ENCODE results near the gene BEND3.
A peak's percentile ranks its signal among the peaks of the same experiment; 100 is the strongest.
"Not testable (repeated sequence)": the region's sequence is repeated elsewhere in the genome, so short reads cannot be mapped to it uniquely, and the experiment has no call there.

The BEND3 gene

DNA sequence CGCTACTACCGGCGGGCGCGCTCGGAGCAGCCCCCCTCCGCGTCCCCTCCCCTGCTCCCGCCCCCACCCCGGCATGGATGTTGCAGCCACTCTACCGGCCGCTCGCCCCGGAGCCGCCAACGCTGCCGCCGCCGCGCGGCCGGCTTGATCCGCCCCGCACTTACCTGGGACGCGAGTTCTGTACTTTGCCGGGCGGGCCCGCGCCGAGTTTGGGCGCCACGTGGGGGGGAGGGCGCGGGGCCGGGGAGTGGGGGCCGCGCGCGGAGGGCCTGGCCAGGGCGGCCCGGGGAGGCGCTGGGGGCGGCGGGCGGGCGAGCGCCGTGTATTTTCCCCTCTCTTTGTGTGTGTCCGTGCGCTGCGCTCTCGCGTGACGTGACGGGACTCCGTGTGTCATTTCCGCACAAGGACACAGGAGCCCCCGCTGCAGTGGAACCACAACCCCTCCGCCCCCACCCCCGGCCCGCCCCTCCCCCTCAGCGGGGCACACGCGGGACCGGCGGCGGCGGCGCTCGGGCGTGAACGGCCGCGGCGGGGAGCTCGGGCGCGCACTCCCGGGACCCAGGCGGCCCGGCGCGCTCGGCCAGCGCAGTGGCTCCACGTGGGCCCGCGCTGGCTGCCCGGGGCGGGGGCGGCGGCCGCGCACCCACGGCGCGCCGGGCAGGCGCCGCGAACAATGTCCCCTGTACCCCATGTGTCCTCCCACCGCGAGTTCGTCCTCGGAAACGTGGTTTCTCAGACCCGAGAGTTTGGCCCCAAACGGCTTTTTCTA lies at the start of gene BEND3:
TSS of gene BEND3 (minus strand) at position 590 of the 769 bp plus-strand sequence. CDS start 16,230 bp downstream, outside the sequence.
- peak; percentile 67 for DNase-seq

DNA sequence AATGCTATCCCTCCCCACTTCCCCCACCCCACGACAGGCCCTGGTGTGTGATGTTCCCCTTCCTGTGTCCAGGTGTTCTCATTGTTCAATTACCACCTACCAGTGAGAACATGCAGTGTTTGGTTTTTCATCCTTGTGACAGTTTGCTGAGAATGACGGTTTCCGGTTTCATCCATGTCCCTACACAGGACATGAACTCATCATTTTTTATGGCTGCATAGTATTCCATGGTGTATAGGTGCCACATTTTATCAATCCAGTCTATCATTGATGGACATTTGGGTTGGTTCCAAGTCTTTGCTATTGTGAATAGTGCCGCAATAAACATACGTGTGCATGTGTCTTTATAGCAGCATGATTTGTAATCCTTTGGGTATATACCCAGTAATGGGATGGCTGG lies 49.0 kb upstream of the BEND3 start:
- not testable (repeated sequence) for DNase-seq

DNA sequence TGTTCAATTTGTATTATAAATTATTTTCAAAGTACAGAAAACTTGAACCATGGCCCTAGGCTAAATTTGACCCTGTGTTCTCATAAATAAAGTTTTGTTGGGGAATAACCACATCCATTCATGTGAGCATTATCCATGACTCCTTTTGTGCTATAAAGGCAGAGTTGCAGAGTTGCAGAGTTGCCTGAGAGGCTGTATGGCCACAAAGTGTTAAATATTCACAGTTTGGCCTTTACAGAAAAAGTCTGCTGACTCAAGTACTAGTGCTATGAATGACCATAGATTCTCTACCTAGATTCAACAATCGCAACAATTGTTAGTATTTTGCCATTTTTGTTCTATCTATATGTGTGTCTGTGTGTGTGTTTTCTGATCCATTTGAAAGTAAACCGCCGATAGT lies 46.2 kb upstream of the BEND3 start:
- no peak for DNase-seq

DNA sequence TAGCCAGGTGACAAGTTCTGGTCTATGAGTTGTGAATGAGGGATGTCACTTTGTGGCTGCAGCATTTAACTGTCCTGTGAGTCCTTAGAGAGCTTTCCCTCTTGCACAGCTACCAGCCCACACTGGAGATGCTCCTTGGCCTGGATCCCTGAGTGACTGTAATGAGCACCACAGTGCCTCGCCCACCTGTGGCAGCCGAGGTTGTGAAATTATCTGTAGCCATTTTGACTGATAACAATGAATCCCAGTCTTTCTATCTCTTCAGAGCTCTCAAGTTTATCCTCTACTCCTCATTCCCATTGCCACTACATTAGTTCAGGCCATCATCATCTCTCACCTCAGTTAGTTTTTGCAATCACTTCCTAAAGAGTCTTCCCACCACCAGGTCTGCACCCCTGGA lies 41.3 kb upstream of the BEND3 start:
- DNase-seq: no peak

DNA sequence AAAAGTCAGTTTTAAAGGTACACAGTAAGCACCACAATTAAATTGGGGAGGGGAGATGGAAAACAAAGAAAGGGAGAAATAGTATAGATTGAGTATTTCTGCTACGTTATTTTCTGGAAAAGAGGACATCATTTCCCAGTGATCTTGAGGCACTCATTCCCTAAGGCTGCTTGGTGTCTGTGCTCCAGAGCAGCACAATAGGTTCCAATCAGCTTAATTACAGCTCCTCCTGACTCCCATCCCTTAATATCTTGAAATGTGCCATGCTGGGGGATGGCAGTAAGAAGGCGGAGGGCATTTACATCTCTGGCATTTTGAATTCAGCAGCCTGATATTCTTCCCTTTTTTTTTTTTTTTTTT lies 39.5 kb upstream of the BEND3 start:
- no peak for DNase-seq

DNA sequence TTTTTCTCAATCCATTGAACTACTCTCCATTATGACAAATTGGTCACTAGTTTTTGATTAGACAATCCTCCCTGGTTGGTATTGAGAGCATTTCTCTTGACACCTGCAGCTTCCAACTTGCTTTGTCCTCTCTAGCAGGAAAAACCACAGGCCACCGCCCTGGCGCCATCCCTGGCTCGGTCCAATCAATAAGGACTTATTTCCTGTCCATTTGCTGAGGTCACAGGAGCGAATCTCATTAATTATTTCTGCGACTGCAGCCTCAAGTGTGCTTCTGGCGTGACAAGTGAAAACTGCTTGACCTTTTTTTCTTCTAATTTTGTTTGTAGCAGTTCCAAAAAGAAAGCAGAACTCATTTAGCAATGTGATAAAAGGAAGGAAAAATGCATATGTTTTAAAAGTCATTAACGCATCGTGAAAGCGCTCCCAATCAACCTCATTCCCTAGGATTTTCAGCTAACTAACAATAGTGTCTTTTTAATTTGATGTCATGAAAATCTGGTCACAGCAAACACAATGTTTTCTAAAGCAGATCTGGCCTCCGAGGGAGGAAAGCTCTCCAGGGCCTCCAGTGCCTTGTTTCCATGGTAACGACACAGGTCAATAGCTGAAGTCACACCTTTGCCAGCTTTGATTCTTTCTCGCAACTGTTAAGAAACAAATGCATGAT lies 39.0 kb upstream of the BEND3 start:
- no peak for DNase-seq

DNA sequence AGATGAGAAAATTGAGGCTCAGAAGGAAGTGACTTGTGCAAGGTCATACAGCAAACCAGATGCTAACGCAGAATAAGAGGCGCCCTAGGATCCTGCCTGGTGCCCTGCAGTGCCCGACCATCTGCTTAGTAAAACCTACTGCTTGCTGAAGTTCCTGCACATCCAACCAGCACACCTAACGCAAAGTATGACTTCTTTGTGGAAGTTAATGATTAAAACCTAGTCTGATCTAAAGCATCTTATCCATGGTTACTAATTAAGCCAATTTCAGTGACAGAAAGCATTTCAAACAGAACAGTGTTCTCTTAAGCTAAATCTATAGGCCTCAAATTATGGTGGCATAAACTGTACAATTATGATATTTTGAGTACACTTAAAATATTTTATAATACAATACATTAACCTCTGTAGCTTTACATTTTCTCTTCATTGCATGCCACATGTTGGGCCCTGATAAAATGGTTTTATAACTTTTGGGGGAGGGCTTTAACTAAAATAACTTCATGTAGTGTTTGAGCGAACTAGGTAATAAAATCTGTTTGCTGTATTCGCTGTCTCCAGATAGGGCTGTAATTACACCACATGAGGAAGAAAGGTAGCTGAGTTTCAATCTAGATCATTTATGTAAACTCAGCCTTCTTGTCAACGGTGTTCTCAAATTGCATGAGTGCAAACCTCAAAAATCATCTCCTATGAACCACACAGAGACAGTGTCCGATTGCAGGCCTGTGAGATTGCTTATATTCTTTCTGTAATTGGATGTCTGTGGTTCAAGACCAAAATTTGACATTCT lies 37.5 kb upstream of the BEND3 start:
- no peak for DNase-seq

DNA sequence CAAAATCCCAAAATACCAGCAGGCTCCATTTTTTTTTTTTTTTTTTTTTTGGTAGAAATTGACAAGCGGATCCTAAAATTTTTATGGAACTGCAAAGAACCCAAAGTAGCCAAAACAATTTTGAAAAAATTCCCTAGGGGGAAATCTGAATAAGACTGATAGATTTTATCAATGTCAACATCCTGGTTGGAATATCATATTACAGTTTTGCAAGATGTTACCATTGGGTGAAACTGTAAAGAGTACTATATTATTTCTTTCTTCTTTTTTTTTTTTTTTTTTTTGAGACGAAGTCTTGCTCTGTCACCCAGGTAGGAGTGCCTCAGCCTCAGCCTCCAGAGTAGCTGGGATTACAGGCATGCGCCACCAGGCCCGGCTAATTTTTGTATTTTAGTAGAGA lies 29.4 kb upstream of the BEND3 start:
- DNase-seq: no peak

DNA sequence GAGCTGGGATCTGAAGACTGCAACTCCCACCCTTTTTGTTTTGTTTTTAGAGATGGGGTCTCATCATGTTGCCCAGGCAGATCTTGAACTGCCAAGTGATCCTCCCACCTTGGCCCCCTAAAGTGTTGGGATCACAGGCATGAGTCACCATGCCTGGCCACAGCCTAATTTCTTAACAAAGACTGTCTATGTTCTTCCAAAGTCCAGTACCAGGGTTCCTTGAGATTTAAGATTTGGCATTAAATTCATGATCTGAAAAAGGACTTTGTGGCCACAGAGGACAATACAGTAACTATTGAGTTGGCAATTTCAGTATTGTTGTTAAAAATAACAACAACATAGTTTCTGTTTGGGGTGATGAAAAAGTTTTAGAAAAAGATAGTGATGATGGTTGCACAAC lies 28.7 kb upstream of the BEND3 start:
- no peak for DNase-seq

DNA sequence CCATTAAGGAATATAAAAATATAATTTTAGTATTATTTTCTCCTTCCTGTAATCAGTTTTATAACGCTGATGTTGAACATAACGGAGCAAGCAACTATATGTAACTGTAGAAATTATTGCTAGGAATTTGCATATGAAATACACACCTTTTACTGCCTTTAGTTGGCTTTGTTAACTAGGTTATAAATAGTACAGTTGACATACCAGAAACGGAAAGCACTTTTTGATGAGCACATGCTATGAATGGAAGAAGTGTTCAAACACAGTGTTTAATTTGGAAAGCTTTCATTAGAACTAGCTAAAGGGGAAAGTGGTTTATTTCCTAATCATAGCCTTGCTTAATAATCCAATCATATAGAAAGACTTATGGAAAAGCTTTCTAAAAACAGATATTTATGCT lies 25.3 kb upstream of the BEND3 start:
- DNase-seq: no peak

DNA sequence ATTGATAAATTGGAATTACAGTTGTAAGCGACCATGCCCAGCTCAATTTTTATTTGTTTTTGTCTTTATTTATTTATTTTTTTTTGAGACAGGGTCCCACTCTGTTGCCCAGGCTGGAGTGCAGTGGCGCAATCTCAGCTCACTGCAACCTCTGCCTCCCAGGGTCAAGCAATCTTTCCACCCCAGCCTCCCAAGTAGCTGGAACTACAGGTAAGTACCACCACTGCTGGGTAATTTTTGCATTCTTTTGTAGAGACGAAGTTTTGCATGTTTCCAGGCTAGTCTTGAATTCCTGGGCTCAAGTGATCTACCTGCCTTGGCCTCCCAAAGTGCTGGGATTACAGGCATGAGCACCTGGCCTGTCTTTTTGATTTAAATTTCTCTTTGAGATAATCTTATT lies 21.0 kb upstream of the BEND3 start:
- not testable (repeated sequence) for DNase-seq

DNA sequence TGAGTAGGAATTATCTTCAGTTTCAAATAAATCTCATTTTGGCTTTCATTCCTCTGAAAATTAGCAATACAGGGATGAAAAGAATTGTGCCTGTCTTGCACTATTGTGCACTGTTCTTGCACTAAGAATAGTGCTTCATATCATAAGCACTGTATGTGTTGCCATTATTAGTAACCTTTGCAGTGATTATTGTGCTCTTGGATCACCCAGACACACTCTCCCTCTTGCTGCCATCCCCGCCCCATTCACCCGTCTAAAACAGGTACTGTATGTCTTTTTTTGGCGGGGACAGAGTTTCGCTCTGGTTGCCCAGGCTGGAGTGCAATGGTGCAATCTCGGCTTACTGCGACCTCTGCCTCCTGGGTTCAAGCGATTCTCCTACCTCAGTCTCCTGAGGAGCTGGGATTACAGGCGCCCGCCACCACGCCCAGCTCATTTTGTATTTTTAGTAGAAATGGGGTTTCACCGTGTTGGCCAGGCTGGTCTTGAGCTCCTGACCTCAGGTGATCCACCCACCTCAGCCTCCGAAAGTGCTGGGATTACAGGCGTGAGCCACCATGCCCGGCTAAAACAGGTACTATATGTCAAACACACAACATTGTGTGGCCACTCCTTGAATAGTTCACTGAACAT lies 19.8 kb upstream of the BEND3 start:
- not testable (repeated sequence) for DNase-seq

DNA sequence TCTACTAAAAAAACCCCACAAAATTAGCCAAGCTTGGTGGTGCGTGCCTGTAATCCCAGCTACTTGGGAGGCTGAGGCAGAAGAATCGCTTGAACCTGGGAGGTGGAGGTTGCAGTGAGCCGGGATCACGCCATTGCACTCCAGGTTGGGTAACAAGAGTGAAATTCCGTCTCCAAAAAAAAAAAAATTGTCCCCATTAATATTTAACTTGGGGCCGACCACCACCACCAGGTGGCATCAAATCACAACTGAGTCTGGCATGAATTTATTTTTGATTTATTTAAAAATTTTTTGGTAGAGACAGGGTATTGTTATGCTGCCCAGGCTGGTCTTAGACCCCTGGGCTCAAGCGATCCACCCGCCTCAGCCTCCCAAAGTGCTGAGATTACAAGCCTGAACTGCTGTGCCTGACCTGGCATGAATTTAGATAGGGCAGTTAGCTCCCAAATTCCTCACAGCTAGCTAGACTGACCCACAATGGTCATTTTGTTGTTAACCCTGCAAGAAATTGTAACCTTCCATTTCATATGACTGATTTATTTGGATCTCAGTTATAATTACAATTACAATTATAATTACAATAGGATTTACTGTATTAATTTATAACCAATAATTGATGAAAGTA lies 17.1 kb upstream of the BEND3 start:
- no peak for DNase-seq

DNA sequence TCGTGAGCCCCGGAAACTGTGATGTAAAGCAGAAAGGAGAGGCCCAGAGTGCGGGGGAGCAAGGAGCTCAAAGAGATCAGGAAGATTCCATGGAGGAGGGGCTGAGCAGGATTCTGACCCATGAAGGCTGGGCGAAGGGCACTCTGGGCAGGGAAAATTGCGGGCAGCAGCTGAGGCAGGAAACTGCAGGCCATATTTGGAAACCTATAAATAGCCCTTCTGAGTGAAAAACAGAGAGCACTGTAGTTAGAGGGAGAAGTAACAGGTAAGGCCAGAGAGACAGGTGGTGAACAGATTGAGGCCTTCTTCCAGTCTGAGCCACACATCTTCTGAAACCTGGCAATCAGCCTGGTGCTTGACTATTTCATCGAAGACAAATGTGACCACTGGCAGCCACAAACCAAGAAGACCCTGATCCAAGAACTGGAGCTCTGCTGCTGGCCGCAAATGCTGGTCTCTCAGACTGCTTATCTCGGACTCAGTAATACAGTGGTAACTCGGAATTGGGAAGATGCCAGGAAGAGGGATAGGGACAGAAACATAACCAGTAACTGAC lies 14.1 kb upstream of the BEND3 start:
- no peak for DNase-seq

DNA sequence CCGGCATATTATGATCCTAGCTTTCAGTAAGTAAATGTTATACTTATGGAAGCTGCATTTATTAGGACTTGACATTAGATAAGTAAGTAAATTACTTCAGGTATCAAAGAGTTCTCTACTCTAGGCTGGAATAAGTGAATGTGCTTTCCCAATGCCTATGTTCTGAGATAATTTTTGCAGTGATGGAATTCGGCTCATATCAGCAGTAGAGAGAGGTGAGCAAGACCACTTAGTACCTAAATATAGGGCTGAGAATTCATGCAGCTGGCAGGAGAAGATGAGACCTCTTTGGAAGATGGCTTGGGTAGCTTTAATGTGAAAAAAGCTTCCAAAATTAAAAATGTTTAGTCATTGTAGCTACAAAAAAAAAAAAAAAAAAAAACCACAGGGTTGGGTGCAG lies 13.3 kb upstream of the BEND3 start:
- DNase-seq: no peak

DNA sequence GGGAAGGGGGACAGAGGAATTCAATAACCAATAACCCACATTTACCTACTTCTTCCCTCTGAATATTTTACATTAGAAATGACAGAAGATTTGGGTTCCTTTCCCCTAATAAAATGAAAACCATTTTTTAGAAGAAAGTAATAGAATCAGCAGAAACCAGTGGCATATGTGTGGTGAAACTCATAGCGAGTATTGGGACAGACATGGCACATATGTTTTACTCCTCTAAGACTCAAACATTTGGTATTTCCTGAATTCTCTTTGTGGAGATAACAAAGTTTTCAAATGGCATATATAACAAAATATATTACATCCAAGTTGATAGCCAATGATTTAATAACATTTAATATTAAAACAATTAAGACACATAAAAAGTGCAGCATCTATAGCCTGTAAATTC lies 12.9 kb upstream of the BEND3 start:
- DNase-seq: no peak

DNA sequence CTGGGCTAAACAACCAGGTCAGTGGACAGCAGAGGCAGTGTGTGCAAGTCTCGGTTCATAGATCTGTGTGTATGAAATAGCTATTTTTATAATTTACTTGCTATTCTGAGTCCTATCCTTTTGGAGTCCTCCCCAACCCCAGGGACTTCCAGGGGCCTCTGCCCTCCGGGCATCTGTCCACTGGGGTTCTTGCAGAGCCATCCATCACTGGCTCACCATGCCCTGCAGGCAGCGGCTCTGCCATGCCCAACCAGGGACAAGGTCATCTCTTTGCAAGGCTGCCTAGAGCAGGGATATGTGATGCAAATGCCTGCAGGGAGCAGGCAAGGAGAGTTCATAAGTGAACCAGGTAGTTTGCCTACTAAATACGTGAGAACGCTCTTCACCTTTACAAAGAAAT lies 10.5 kb upstream of the BEND3 start:
- DNase-seq: no peak

DNA sequence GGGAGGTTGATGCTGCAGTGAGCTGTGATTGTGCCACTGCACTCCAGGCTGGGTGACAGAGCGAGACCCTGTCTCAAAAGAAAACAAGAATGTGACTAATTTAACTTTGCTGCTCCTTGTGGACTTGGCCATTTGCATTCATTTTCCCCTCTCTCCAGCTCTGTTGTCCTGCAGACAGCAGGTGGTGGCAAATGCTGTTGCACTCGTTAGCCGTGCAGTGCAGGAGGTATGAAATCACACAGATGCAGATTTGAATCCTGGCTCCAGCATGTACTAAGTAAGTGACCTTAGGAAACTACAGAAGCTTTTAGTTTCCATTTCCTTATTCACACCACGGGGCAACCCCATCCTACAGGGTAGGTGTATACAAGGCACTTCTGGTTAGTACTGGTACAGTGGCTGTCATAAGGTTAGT lies 9.6 kb upstream of the BEND3 start:
- no peak for DNase-seq

DNA sequence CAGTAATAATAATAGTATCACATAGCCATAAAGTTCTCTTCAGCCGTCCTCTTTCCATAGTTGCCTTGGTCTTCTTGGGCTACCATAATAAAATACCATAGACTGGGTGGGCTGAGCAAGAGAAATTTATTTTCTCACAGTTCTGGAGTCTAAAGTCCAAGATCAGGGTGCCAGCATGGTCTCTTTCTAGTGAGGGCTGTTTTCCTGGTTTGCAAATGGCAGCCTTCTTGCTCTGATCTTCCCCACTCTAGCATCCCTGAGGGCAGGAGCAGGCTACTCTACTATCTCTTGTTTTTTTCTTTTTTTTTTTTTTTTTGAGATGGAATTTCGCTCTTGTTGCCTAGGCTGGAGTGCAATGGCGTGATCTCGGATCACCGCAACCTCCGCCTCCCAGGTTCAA lies 8.2 kb upstream of the BEND3 start:
- DNase-seq: no peak

DNA sequence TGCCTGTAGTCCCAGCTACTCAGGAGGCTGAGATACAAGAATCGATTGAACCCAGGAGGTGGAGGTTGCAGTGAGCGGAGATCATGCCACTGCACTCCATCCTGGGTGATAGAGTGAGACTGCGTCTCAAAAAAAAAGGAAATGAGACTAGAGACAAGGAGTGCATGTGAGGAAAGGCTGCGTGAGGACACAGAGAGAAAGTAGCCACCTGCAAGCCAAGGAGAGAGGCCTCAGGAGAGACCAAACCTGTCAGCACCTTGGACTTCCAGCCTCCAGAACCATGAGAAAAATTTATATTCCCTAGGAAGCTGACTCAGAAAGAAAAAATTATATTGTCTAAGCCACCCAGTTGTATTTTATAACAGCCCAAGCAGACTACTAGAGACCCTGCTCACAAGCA lies 7.4 kb upstream of the BEND3 start:
- DNase-seq: no peak

DNA sequence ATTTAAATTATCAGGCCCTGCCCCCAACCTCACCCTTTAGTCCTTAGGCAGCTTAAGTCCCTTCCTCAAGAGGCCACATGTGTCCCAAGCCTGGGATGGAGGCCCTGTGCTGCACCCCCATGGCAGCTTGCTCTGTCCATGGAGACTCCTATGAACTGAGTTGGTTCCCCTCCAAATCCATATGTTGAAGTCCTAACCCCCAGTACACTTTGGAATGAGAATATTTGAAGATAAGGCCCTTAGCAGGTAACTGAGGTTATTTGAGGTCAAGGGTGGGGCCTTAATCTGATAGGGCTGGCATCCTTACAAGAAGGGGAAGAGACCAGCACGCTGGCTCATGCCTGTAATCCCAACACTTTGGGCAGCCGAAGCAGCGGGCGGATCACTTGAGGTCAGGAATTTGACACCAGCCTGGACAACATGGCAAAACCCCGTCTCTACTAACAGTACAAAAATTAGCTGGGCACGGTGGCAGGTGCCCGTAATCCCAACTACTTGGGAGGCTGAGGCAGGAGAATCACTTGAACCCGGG lies 6.7 kb upstream of the BEND3 start:
- DNase-seq: no peak

DNA sequence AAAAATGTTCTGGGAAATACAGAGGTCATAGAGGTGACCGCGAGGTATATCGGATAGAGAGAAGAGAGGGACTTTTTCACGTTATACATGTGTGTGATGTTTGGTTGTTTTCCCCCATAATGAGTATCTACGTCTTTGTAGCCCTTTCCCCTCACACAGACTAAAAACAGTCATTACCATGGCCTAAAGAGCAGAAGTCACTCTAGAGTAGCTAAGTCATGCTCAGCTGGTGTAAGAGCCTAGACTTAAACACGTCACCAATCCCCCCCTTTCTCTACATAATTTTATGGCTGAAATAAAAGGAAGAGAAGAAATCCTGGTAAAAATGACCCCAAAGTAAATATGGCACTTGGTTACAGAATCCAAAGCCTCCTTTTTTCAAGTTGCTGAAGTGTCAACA lies 6.0 kb upstream of the BEND3 start:
- no peak for DNase-seq

Data from islet precursor cell (in vitro differentiated cells).